Stimulated activated CD4-positive, alpha-beta T cell treated with anti-CD3 and anti-CD28 coated beads, Interleukin-4, amount 100 ng/mL, for 1 hour (primary cell): ENCODE data around the gene CDK9.
"Not testable (repeated sequence)": the region's sequence is repeated elsewhere in the genome, so short reads cannot be mapped to it uniquely, and the experiment has no call there.

Source experiments
- DNase-seq: peaks from one replicate; pipeline ENCODE4 v3.0.0-alpha.2; 2020

Gene CDK9

GRCh38 chr9:127785933-127786772 is at the start of gene CDK9:
CDK9 (plus strand) TSS chr9:127786034; CDS start chr9:127786149, 115 bp downstream.
- peak; percentile 93 for DNase-seq

- no peak for DNase-seq
Measured at GRCh38 chr9:127738666-127739065, 47.2 kb upstream of the CDK9 start.

GRCh38 chr9:127739614-127740330 is 46.1 kb upstream of the CDK9 start:
- DNase-seq, result no peak

GRCh38 chr9:127741831-127742434 is 43.9 kb upstream of the CDK9 start:
- DNase-seq, result no peak

- no peak for DNase-seq
Measured at GRCh38 chr9:127742435-127743088, 43.3 kb upstream of the CDK9 start.

- DNase-seq, result no peak
Measured at GRCh38 chr9:127744398-127745110, 41.3 kb upstream of the CDK9 start.

GRCh38 chr9:127746959-127747569 is 38.8 kb upstream of the CDK9 start:
- no peak for DNase-seq

- no peak for DNase-seq
Measured at GRCh38 chr9:127749090-127749787, 36.6 kb upstream of the CDK9 start.

GRCh38 chr9:127751269-127752054 is 34.4 kb upstream of the CDK9 start:
- no peak for DNase-seq

GRCh38 chr9:127753148-127753547 is 32.7 kb upstream of the CDK9 start:
- DNase-seq, result no peak

GRCh38 chr9:127753622-127754021 is 32.2 kb upstream of the CDK9 start:
- DNase-seq, result no peak

- DNase-seq, result no peak
Measured at GRCh38 chr9:127754099-127755060, 31.5 kb upstream of the CDK9 start.

GRCh38 chr9:127755061-127756060 is 30.5 kb upstream of the CDK9 start:
- DNase-seq, result no peak

- DNase-seq, result no peak
Measured at GRCh38 chr9:127756233-127756632, 29.6 kb upstream of the CDK9 start.

- not testable (repeated sequence) for DNase-seq
Measured at GRCh38 chr9:127756776-127757175, 29.1 kb upstream of the CDK9 start.

- DNase-seq, result no peak
Measured at GRCh38 chr9:127758843-127759242, 27.0 kb upstream of the CDK9 start.

GRCh38 chr9:127761061-127761460 is 24.8 kb upstream of the CDK9 start:
- no peak for DNase-seq

- DNase-seq, result no peak
Measured at GRCh38 chr9:127761491-127761956, 24.3 kb upstream of the CDK9 start.
